MM.1S (cell line): ENCODE measurements around the gene CCM2L.

Experiments used
- DNase-seq: peaks from one replicate; pipeline ENCODE4 v3.0.0-alpha.2; 2015
- H2AFZ ChIP-seq: fragments of 300-600 bp; sonication (generic); 2 replicates; pipeline ENCODE4 v1.6.0; 2016; ENCODE audit warnings: antibody characterized with exemption, low read length
- H3F3A ChIP-seq: fragments of 300-600 bp; sonication (generic); 2 replicates; pipeline ENCODE4 v1.6.1; 2016; ENCODE audit warnings: mild to moderate bottlenecking, antibody characterized with exemption, low read length, moderate library complexity, mixed read lengths; ENCODE audit not compliant: insufficient read depth
- H3K27ac ChIP-seq: fragments of 300-600 bp; sonication (generic); 2 replicates; pipeline ENCODE4 v1.5.1; 2016; ENCODE audit warnings: mild to moderate bottlenecking, low read length
- H3K27me3 ChIP-seq: fragments of 300-600 bp; sonication (generic); replicated peaks from 2 replicates; pipeline ENCODE4 v1.6.0; 2016; ENCODE audit warnings: low read length; ENCODE audit not compliant: insufficient read depth
- H3K36me3 ChIP-seq: fragments of 300-600 bp; sonication (generic); replicated peaks from 2 replicates; pipeline ENCODE4 v1.6.1; 2016; ENCODE audit warnings: mild to moderate bottlenecking, low read length, mixed read lengths; ENCODE audit not compliant: insufficient read depth
- H3K4me1 ChIP-seq: fragments of 300-600 bp; sonication (generic); 2 replicates; pipeline ENCODE4 v1.6.1; 2016; ENCODE audit warnings: low read length, mixed read lengths
- H3K4me2 ChIP-seq: fragments of 300-600 bp; sonication (generic); 2 replicates; pipeline ENCODE4 v1.6.0; 2016; ENCODE audit warnings: low read depth, low read length
- H3K4me3 ChIP-seq: fragments of 300-600 bp; sonication (generic); 2 replicates; pipeline ENCODE4 v1.5.1; 2016; ENCODE audit warnings: low read length, mixed read lengths
- H3K79me2 ChIP-seq: fragments of 300-600 bp; sonication (generic); 2 replicates; pipeline ENCODE4 v1.6.1; 2016; ENCODE audit warnings: mixed run types, low read length, mixed read lengths
- H3K9ac ChIP-seq: fragments of 300-600 bp; sonication (generic); 2 replicates; pipeline ENCODE4 v1.6.1; 2016; ENCODE audit warnings: low read length, mixed read lengths
- H3K9me2 ChIP-seq: fragments of 300-600 bp; sonication (generic); replicated peaks from 2 replicates; pipeline ENCODE4 v1.6.1; 2016; ENCODE audit warnings: mild to moderate bottlenecking, low read length, mixed read lengths; ENCODE audit not compliant: insufficient read depth
- H3K9me3 ChIP-seq: fragments of 300-600 bp; sonication (generic); replicated peaks from 2 replicates; pipeline ENCODE4 v1.6.1; 2016; ENCODE audit warnings: mild to moderate bottlenecking, low read length, mixed read lengths; ENCODE audit not compliant: insufficient read depth
- H4K20me1 ChIP-seq: fragments of 300-600 bp; sonication (generic); 2 replicates; pipeline ENCODE4 v1.6.1; 2016; ENCODE audit warnings: mild to moderate bottlenecking, low read length, moderate library complexity, mixed read lengths; ENCODE audit not compliant: insufficient read depth
- EZH2 ChIP-seq: fragments of 300-600 bp; sonication (generic); optimal IDR thresholded peaks from 2 replicates; pipeline ENCODE3; 2017; ENCODE audit warnings: low read depth, mild to moderate bottlenecking, antibody characterized with exemption, low read length, mixed read lengths
- EZH2phosphoT487 ChIP-seq: fragments of 300-600 bp; sonication (generic); IDR thresholded peaks from 2 replicates; pipeline ENCODE4 v1.6.1; 2018; ENCODE audit warnings: antibody characterized with exemption, low read length
- TF ChIP-seq, protein P1 (sequence below): fragments of 300-600 bp; sonication (generic); IDR thresholded peaks from 2 replicates; pipeline ENCODE4 v1.5.1; 2016; ENCODE audit warnings: antibody characterized with exemption, low read length, mixed read lengths

The CCM2L gene

DNA sequence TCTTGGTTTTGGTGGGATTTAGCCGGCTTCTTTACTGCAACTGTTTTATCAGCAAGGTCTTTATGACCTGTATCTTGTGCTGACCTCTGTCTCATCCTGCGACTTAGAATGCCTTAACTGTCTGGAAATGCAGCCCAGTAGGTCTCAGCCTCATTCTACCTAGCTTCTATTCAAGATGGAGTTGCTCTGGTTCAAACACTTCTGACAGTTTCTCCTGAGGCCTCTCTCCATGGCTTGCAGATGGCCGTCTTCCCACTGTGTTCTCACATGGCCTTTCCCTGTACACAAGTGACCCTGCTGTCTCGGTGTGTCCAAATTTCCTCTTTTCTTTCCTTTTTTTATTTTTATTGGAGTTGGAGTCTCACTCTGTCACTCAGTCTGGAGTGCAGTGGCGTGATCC is 4.2 kb upstream of the CCM2L start:
- TF ChIP-seq, protein P1, sequence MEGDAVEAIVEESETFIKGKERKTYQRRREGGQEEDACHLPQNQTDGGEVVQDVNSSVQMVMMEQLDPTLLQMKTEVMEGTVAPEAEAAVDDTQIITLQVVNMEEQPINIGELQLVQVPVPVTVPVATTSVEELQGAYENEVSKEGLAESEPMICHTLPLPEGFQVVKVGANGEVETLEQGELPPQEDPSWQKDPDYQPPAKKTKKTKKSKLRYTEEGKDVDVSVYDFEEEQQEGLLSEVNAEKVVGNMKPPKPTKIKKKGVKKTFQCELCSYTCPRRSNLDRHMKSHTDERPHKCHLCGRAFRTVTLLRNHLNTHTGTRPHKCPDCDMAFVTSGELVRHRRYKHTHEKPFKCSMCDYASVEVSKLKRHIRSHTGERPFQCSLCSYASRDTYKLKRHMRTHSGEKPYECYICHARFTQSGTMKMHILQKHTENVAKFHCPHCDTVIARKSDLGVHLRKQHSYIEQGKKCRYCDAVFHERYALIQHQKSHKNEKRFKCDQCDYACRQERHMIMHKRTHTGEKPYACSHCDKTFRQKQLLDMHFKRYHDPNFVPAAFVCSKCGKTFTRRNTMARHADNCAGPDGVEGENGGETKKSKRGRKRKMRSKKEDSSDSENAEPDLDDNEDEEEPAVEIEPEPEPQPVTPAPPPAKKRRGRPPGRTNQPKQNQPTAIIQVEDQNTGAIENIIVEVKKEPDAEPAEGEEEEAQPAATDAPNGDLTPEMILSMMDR: no peak
- TF ChIP-seq EZH2 (no peak), EZH2phosphoT487 (no peak)
- H3K4me1 ChIP-seq: no peaks in the 10 kb centered on the region
- H3K9me3 ChIP-seq: no peaks in the 10 kb centered on the region
- H3K9me2 ChIP-seq: no peaks in the 10 kb centered on the region
- H3K36me3 ChIP-seq: no peaks in the 10 kb centered on the region
- H3K27ac ChIP-seq: no peak overlapping the region
- H3K4me3 ChIP-seq: no peak overlapping the region
- H2AFZ ChIP-seq: no peak overlapping the region
- H3K27me3 ChIP-seq: peaks cover 88% of the 10 kb centered on the region
- no peaks in the 10 kb centered on the region for H3F3A ChIP-seq
- H4K20me1 ChIP-seq: no peaks in the 10 kb centered on the region
- H3K4me2 ChIP-seq: no peak overlapping the region
- no peak overlapping the region for H3K9ac ChIP-seq
- no peaks in the 10 kb centered on the region for H3K79me2 ChIP-seq
- DNase-seq: no peak

DNA sequence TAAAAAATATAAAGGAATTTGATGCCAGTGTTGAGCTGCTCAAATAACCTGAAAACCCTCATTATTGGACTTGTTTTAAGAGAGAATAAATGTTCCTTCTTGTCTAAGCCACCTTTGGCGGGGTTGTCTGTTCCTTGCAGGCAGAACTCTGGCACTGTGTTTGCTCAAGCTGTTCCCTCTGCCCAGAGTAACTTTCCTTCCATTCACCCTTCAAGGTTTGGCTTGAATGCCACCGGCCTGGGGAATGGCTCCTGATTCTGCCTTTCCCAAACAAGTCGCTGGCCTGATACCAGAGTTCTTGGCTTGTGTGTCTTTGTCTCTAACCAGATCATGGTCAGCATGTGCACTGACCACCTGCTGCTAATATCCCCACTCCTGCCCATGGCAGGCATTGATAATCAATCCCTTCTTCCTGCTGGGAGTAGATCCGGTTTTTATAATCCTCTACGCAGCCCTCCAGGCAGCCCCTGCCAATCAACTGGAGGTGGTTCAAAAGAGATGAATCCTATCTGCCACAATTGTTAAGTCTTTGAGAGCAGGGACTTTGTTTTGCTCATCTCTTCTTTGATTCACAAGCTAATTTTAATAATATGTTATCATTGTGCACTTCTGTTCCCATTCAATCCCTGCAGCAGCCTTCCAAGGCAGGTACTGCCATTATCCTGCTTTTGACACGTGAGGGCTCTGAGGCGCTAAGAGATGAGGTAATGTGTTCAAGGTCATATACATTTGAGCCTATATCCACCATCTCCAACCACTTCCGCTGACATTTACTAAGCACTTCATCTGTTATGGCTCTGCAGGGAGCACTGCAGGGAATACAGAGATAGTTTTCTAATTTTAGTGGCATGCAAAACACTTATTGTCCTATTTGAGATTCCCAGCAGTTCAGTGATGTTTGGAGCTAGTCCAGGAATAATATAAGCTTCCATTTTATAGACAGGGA is 3.1 kb upstream of the CCM2L start:
- Histone ChIP-seq H3K79me2 (no peaks in the 10 kb centered on the region), H3F3A (no peaks in the 10 kb centered on the region), H3K27ac (no peak overlapping the region), H3K9me3 (no peaks in the 10 kb centered on the region), H3K9ac (no peak overlapping the region), H3K9me2 (no peaks in the 10 kb centered on the region), H3K36me3 (no peaks in the 10 kb centered on the region), H3K27me3 (peaks cover 89% of the 10 kb centered on the region), H3K4me1 (no peaks in the 10 kb centered on the region), H3K4me2 (no peak overlapping the region), H2AFZ (no peak overlapping the region), H4K20me1 (no peaks in the 10 kb centered on the region), H3K4me3 (no peak overlapping the region)
- no peak for DNase-seq
- TF ChIP-seq EZH2: no peak
- no peak for TF ChIP-seq EZH2phosphoT487
- TF ChIP-seq, protein P1: no peak

DNA sequence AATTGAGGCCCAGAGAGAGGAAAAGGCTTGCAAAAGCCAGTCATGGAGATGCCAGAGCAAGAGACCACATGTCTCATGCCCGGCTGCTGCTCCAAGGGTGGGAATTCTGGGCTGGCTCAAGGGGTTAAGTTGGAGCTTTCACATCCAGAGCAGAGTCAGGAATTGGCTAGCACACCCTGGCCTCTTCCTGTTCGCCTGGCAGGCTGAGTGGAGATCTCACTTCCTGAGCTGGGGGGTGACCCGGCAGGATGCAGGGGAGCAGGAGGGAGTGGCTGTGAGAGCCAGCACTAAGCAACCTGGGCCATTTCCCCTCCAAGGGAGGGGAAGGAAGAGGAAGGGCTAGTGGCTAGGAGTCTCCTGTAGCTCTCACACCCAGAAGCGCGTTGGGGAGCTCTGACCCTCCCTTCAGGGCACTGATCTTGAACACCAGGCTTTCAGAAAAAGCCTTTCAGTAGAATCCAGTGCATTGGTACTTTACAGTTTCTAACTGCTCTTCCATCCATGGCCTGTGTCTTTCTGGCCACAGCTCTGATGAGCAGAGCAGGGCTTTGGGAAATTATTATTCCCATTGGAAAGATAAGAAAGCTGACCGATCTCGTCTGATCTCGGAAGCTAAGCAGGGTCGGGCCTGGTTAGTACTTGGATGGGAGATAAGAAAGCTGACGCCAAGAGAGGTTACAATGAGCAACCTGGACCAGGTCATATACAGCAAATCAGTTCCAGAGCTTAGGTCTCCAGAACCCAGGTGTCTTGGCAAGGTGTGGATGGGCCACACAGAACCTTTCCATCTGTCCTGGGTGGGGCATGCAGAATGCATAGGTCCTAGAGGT is 2.2 kb upstream of the CCM2L start:
- Histone ChIP-seq H3K9me3 (no peaks in the 10 kb centered on the region), H3K4me1 (no peaks in the 10 kb centered on the region), H3F3A (no peaks in the 10 kb centered on the region), H3K9me2 (no peaks in the 10 kb centered on the region), H2AFZ (no peak overlapping the region), H3K4me3 (no peak overlapping the region), H4K20me1 (no peaks in the 10 kb centered on the region), H3K27me3 (peaks cover 89% of the 10 kb centered on the region), H3K79me2 (no peaks in the 10 kb centered on the region), H3K9ac (no peak overlapping the region), H3K4me2 (no peak overlapping the region), H3K27ac (no peak overlapping the region), H3K36me3 (no peaks in the 10 kb centered on the region)
- no peak for DNase-seq
- TF ChIP-seq EZH2phosphoT487 (no peak), EZH2 (no peak)
- TF ChIP-seq, protein P1: no peak
